ENCODE measurements around the gene FAM229B. TPM values are rescaled to one million over a fixed set of nuclear protein-coding genes. Genes with fewer than 3 reads are reported as not detected.

Gene FAM229B
- total RNA-seq, 2 donors from 2014 or later, result 3.6 to 4.4 TPM

GRCh38 chr6:112106562-112106961 lies 19.2 kb downstream of the FAM229B start:
- 42 to 59% methylated on average over 2 of the region's 2 CpGs for WGBS, 2 donors
- ATAC-seq (no peak), DNase-seq (no peak)
- Histone ChIP-seq H3K27ac (no peak overlapping the region), H3K4me3 (no peak overlapping the region), H3K36me3 (replicated peaks in 1 of 2; ENCODE audit: insufficient read depth in 1 of 2, low read depth in 2 of 2) (no peaks in the 10 kb centered on the region), H3K9me3 (no peaks in the 10 kb centered on the region), H3K27me3 (no peaks in the 10 kb centered on the region), H3K4me1 (no peaks in the 10 kb centered on the region)
- TF ChIP-seq POLR2A (IDR thresholded peaks at IDR 0.05), result no peak
- intact Hi-C loops (cut with DNase I), result no loop called here

- H3K36me3 ChIP-seq (replicated peaks in 1 of 2; ENCODE audit: insufficient read depth in 1 of 2, low read depth in 2 of 2), result no peaks in the 10 kb centered on the region
- ATAC-seq (no peak), DNase-seq (no peak)
- 26 to 30% methylated on average over 9 of the region's 9 CpGs for WGBS, 2 donors
- H3K9me3 ChIP-seq, result no peaks in the 10 kb centered on the region
- TF ChIP-seq CTCF (IDR thresholded peaks at IDR 0.05) (no peak), POLR2A (IDR thresholded peaks at IDR 0.05) (no peak)
- no peak overlapping the region for H3K27ac ChIP-seq
- intact Hi-C loops (cut with DNase I), result no loop called here
- no peak overlapping the region for H3K4me3 ChIP-seq
- no peaks in the 10 kb centered on the region for H3K4me1 ChIP-seq
- H3K27me3 ChIP-seq, result no peaks in the 10 kb centered on the region
Observed at GRCh38 chr6:112109262-112109661, 21.9 kb downstream of the FAM229B start.

GRCh38 chr6:112113431-112113830 lies 26.0 kb downstream of the FAM229B start:
- no peaks in the 10 kb centered on the region for H3K9me3 ChIP-seq
- H3K27me3 ChIP-seq, result no peaks in the 10 kb centered on the region
- H3K4me1 ChIP-seq, result no peaks in the 10 kb centered on the region
- 60 to 62% methylated on average over 3 of the region's 3 CpGs for WGBS, 2 donors
- H3K36me3 ChIP-seq (replicated peaks in 1 of 2; ENCODE audit: insufficient read depth in 1 of 2, low read depth in 2 of 2), result no peaks in the 10 kb centered on the region
- no peak for TF ChIP-seq CTCF (IDR thresholded peaks at IDR 0.05)
- no peak for TF ChIP-seq POLR2A (IDR thresholded peaks at IDR 0.05)
- DNase-seq (no peak), ATAC-seq (no peak)
- H3K27ac ChIP-seq, result no peak overlapping the region
- intact Hi-C loops (cut with DNase I), result no loop called here
- H3K4me3 ChIP-seq, result no peak overlapping the region

- H3K27ac ChIP-seq, result no peak overlapping the region
- DNase-seq (no peak), ATAC-seq (no peak)
- H3K4me3 ChIP-seq, result no peak overlapping the region
- H3K4me1 ChIP-seq, result no peaks in the 10 kb centered on the region
- intact Hi-C loops (cut with DNase I), result no loop called here
- no peaks in the 10 kb centered on the region for H3K27me3 ChIP-seq
- no peaks in the 10 kb centered on the region for H3K9me3 ChIP-seq
- no peak for TF ChIP-seq POLR2A (IDR thresholded peaks at IDR 0.05)
- no peak for TF ChIP-seq CTCF (IDR thresholded peaks at IDR 0.05)
- no peaks in the 10 kb centered on the region for H3K36me3 ChIP-seq (replicated peaks in 1 of 2; ENCODE audit: insufficient read depth in 1 of 2, low read depth in 2 of 2)
Observed at GRCh38 chr6:112113918-112114317, 26.5 kb downstream of the FAM229B start.

GRCh38 chr6:112114577-112115223 lies 27.3 kb downstream of the FAM229B start:
- no peaks in the 10 kb centered on the region for H3K36me3 ChIP-seq (replicated peaks in 1 of 2; ENCODE audit: insufficient read depth in 1 of 2, low read depth in 2 of 2)
- DNase-seq, result no peak
- ATAC-seq, result no peak
- no peak overlapping the region for H3K27ac ChIP-seq
- no peaks in the 10 kb centered on the region for H3K27me3 ChIP-seq
- H3K9me3 ChIP-seq, result no peaks in the 10 kb centered on the region
- TF ChIP-seq CTCF (IDR thresholded peaks at IDR 0.05) (no peak), POLR2A (IDR thresholded peaks at IDR 0.05) (no peak)
- WGBS, 2 donors, result 82 to 89% methylated on average over 3 of the region's 3 CpGs
- no peak overlapping the region for H3K4me3 ChIP-seq
- no peaks in the 10 kb centered on the region for H3K4me1 ChIP-seq
- intact Hi-C loops (cut with DNase I), result no loop called here

Data from body of pancreas (tissue), 4 donors.